GM21786 (cell line): ENCODE measurements around the gene ARHGAP22.

ENCODE experiments used
- ATAC-seq: cut with Tn5 transposase; IDR thresholded peaks from one replicate; pipeline ENCODE4 v1.9.1; 2021; ENCODE audit not compliant: unreplicated experiment

ARHGAP22 gene

GRCh38 chr10:48590945-48591344 is 13.9 kb downstream of the ARHGAP22 start:
- ATAC-seq, result no peak

DNA sequence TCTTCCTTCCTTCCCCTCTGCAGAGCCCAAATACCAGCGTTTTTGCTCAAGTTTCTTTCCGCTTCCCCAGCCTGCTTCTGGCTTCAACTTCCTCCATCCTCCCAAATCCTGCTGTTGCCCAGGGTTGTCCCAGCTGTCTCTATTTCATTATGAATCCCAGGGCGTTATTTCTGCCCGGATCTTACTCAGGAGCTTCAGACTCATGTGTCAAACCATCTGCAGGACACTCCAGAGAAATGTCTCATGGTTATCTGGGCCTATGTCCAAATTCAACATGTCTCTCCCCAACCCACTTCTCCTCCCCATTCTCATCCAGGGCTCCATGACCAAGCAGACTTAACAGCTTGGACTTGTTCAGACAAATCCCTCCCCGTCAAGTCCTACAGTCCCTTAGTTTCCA is 15.6 kb downstream of the ARHGAP22 start:
- ATAC-seq, result no peak

DNA sequence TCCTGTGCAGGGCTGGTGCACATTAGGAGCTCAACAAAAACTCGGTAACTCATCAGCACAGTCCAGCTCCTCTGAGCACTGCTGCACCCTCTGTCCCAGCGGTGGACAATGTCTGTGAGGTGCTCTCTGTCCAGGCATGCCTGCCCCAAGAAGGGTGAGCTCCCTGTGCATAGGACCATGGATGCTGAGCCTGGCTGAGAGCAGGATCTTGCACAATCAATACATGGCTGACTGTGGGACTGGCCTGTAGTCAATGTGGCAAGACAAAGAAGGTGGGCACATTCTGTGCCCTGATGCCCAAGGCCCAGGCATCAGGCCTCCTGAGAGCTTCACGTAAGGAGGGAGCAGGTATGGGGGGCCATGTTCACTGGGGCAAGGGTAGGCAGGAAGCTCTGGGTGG is 17.1 kb downstream of the ARHGAP22 start:
- no peak for ATAC-seq

- no peak for ATAC-seq
These were observed 17.8 kb downstream of the ARHGAP22 start for GRCh38 chr10:48587101-48587500.

DNA sequence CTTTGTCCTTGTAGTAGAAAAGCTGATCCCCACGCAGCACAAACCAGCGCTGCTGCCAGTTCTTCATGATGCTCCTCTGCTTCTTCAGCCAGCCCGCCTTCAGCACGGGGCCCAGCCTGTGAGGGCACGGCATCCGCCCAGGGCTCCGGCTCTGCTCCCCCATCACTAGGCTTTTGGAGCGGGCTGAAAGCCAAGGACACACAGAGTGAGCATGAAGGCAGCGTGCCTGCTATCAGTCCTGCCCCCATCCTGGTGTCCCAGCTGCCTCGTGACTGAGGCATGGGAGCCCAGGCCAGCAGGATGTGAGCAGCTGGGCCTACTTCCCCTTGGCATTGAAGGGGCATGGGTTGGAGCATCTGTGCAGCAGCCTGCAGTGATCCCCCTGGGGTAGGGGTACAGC is 21.9 kb downstream of the ARHGAP22 start:
- ATAC-seq, result no peak

- ATAC-seq, result no peak
These were observed 24.6 kb downstream of the ARHGAP22 start for GRCh38 chr10:48580236-48580635.

- ATAC-seq, result no peak
These were observed 25.5 kb downstream of the ARHGAP22 start for GRCh38 chr10:48579251-48579960.

- ATAC-seq, result no peak
These were observed 27.7 kb downstream of the ARHGAP22 start for GRCh38 chr10:48577158-48577557.

GRCh38 chr10:48576501-48576900 is 28.4 kb downstream of the ARHGAP22 start:
- no peak for ATAC-seq

DNA sequence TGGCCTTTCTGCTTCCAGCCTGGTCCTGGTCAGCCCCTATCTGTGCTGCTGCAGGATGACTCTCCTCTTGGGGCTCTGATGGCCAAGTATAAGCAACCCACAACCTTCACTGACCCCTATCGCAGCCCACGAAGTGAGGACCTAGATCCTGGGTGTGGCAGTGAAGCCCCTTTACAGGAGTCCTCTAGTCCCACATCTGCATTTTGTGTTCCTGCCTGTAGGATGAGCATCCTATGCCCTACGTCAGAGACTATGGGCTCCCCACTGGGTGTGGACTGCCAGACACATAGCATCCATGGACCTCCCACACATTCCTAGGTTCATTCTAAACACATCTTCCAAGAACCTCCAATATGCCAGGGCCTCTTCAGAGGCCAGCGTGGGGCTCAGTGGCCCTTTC is 29.0 kb downstream of the ARHGAP22 start:
- no peak for ATAC-seq

GRCh38 chr10:48574817-48575380 is 30.0 kb downstream of the ARHGAP22 start:
- no peak for ATAC-seq

DNA sequence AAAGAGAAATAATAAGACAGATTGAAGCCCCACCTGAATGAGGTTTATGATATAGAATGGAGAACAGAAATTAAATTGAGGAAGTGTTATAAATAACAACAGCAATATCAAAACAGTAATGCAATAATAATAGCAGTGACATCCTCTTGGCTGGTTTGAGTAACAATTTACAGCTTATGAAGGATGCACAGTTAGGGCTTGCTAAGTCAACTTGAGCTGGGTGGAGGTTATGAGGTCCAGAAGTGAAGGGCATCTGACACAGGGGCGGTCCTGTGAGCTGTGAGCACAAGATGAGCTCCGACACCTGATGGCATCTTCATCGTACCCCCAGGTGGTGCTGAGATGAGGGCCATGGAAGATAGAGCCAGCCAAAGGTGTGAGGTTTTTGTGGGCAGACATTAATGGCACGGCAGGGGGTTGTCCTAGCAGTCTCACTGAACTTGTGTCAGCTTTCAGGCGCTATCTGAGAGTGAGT is 30.5 kb downstream of the ARHGAP22 start:
- ATAC-seq, result no peak

- no peak for ATAC-seq
These were observed 31.8 kb downstream of the ARHGAP22 start for GRCh38 chr10:48573045-48573444.

- no peak for ATAC-seq
These were observed 32.5 kb downstream of the ARHGAP22 start for GRCh38 chr10:48572414-48572813.

- no peak for ATAC-seq
These were observed 36.3 kb downstream of the ARHGAP22 start for GRCh38 chr10:48568546-48568945.

GRCh38 chr10:48568131-48568530 is 36.7 kb downstream of the ARHGAP22 start:
- no peak for ATAC-seq

GRCh38 chr10:48567346-48567745 is 37.5 kb downstream of the ARHGAP22 start:
- no peak for ATAC-seq

DNA sequence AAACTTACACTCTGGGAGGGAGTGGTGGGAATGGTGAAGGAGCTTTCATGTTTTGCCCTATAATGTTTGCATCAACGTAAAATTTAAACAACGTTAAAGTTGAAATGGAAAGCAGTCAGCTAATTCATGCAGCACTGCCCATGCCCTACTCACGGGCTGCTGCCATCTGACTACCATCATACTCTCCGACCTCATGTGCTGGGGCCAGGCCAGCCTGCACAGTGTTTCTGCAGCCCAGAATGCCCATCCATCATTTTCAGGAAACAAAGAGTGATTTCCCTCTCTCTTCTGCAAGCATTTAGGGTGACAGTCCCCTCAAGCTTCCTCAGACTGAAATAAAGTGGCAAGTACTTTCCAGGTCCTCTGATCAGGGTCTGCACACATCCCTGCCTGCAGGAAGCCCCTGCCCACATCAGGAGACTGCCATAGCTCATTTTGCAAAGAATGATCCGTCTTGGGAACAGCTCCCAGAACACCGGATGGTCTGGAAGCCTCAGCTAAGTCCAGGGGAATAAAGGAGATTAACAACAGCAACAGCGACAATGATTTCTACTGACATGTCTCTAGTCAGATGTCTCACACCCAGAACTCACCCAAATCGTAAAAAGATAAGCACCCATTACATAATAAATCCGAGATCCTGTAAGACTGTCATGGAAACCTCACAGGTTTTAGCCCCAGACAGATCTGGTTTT is 40.3 kb downstream of the ARHGAP22 start:
- ATAC-seq, result no peak

GRCh38 chr10:48557511-48558123 is 47.3 kb downstream of the ARHGAP22 start:
- no peak for ATAC-seq

- ATAC-seq, result no peak
These were observed 48.2 kb downstream of the ARHGAP22 start for GRCh38 chr10:48556713-48557112.

GRCh38 chr10:48556065-48556464 is 48.8 kb downstream of the ARHGAP22 start:
- no peak for ATAC-seq
